GM18505 (cell line): ENCODE results near the gene FBLN5.
A peak's percentile ranks its signal among the peaks of the same experiment; 100 is the strongest.

ENCODE experiments used
- ATAC-seq: cut with Tn5 transposase; IDR thresholded peaks from one replicate; pipeline ENCODE4 v1.9.1; 2021; ENCODE audit not compliant: unreplicated experiment
- POLR2A ChIP-seq: IDR thresholded peaks from 4 replicates; pipeline ENCODE4 v1.6.1; 2011; ENCODE audit warnings: borderline replicate concordance; ENCODE audit not compliant: insufficient read depth, insufficient read length; ENCODE audit errors: extremely low read depth

Gene FBLN5

GRCh38 chr14:91841065-91841464 is 106.4 kb downstream of the FBLN5 start:
- no peak for ATAC-seq
- TF ChIP-seq POLR2A: no peak

GRCh38 chr14:91839749-91840148 is 107.7 kb downstream of the FBLN5 start:
- no peak for TF ChIP-seq POLR2A
- ATAC-seq: no peak

- TF ChIP-seq POLR2A: no peak
- no peak for ATAC-seq
Measured at GRCh38 chr14:91837076-91837475, 110.4 kb downstream of the FBLN5 start.

- peak; percentile 66 for ATAC-seq
- TF ChIP-seq POLR2A: no peak
Measured at GRCh38 chr14:91835920-91836843, 111.3 kb downstream of the FBLN5 start.

- ATAC-seq: peak; percentile 13
Measured at GRCh38 chr14:91835197-91835919, 112.1 kb downstream of the FBLN5 start.

GRCh38 chr14:91834571-91834970 is 112.9 kb downstream of the FBLN5 start:
- no peak for TF ChIP-seq POLR2A
- no peak for ATAC-seq

More at GRCh38 chr14:91835197-91835919, 112.1 kb downstream of the FBLN5 start:
- no peak for TF ChIP-seq POLR2A

GRCh38 chr14:91831337-91831736 is 116.2 kb downstream of the FBLN5 start:
- ATAC-seq: no peak
- no peak for TF ChIP-seq POLR2A

GRCh38 chr14:91830777-91831176 is 116.7 kb downstream of the FBLN5 start:
- no peak for TF ChIP-seq POLR2A
- no peak for ATAC-seq

- no peak for TF ChIP-seq POLR2A
- no peak for ATAC-seq
Measured at GRCh38 chr14:91829511-91829910, 118.0 kb downstream of the FBLN5 start.

- no peak for TF ChIP-seq POLR2A
- ATAC-seq: no peak
Measured at GRCh38 chr14:91827746-91828145, 119.7 kb downstream of the FBLN5 start.
